Memory B cell (primary cell): ENCODE measurements around the gene F13B.
"Not testable (repeated sequence)": the region's sequence is repeated elsewhere in the genome, so short reads cannot be mapped to it uniquely, and the experiment has no call there.

Experiments used
- ATAC-seq: fragments of 150-1000 bp; cut with Tn5 transposase; 2 replicates; pipeline ENCODE4 v1.10.0; 2021; ENCODE audit warnings: low read depth, mild to moderate bottlenecking, moderate library complexity
- DNase-seq, 2 donors: peaks; one replicate each; pipeline ENCODE4 v3.0.0; 2022; ENCODE audit warnings: low spot score in 2 of 2
- H3K27ac Mint-ChIP-seq: one replicate; pipeline ENCODE4 v1.8.0; 2022; ENCODE audit warnings: mild to moderate bottlenecking, moderate library complexity, mixed read lengths
- H3K27me3 Mint-ChIP-seq: one replicate; pipeline ENCODE4 v1.8.0; 2022; ENCODE audit warnings: mixed read lengths
- H3K36me3 Mint-ChIP-seq: one replicate; pipeline ENCODE4 v1.8.0; 2022; ENCODE audit warnings: mild to moderate bottlenecking, mixed read lengths
- H3K4me1 Mint-ChIP-seq: one replicate; pipeline ENCODE4 v1.8.0; 2022; ENCODE audit warnings: mixed read lengths
- H3K4me3 Mint-ChIP-seq: one replicate; pipeline ENCODE4 v1.8.0; 2022; ENCODE audit warnings: mild to moderate bottlenecking, moderate library complexity, mixed read lengths
- H3K9me3 Mint-ChIP-seq: one replicate; pipeline ENCODE4 v1.8.0; 2022; ENCODE audit warnings: mixed read lengths

The F13B gene

GRCh38 chr1:197080323-197080722 is 13.3 kb upstream of the F13B start:
- H3K4me1 Mint-ChIP-seq = no peaks in the 10 kb centered on the region
- no peaks in the 10 kb centered on the region for H3K27me3 Mint-ChIP-seq
- no peak overlapping the region for H3K27ac Mint-ChIP-seq
- peaks cover 7% of the 10 kb centered on the region for H3K9me3 Mint-ChIP-seq
- ATAC-seq = no peak
- peaks cover 4% of the 10 kb centered on the region for H3K36me3 Mint-ChIP-seq
- DNase-seq = no peak
- H3K4me3 Mint-ChIP-seq = no peak overlapping the region

GRCh38 chr1:197076585-197076984 is 9.5 kb upstream of the F13B start:
- ATAC-seq (no peak), DNase-seq (no peak)
- peaks cover 4% of the 10 kb centered on the region for H3K36me3 Mint-ChIP-seq
- peaks cover 6% of the 10 kb centered on the region for H3K9me3 Mint-ChIP-seq
- no peak overlapping the region for H3K4me3 Mint-ChIP-seq
- H3K27ac Mint-ChIP-seq = no peak overlapping the region
- no peaks in the 10 kb centered on the region for H3K27me3 Mint-ChIP-seq
- H3K4me1 Mint-ChIP-seq = no peaks in the 10 kb centered on the region

- H3K36me3 Mint-ChIP-seq = no peaks in the 10 kb centered on the region
- H3K4me3 Mint-ChIP-seq = no peak overlapping the region
- no peak for DNase-seq
- no peaks in the 10 kb centered on the region for H3K27me3 Mint-ChIP-seq
- H3K4me1 Mint-ChIP-seq = no peaks in the 10 kb centered on the region
- no peak overlapping the region for H3K27ac Mint-ChIP-seq
- H3K9me3 Mint-ChIP-seq = no peaks in the 10 kb centered on the region
- ATAC-seq = no peak
Observed at GRCh38 chr1:197073978-197074377, 6.9 kb upstream of the F13B start.

- Mint-ChIP-seq H3K27me3 (no peaks in the 10 kb centered on the region), H3K9me3 (no peaks in the 10 kb centered on the region), H3K36me3 (no peaks in the 10 kb centered on the region), H3K4me3 (no peak overlapping the region), H3K27ac (no peak overlapping the region), H3K4me1 (no peaks in the 10 kb centered on the region)
- DNase-seq = no peak
- ATAC-seq = no peak
Observed at GRCh38 chr1:197067457-197067818, 378 bp upstream of the F13B start.

- no peaks in the 10 kb centered on the region for H3K36me3 Mint-ChIP-seq
- no peaks in the 10 kb centered on the region for H3K9me3 Mint-ChIP-seq
- H3K4me1 Mint-ChIP-seq = no peaks in the 10 kb centered on the region
- no peak overlapping the region for H3K4me3 Mint-ChIP-seq
- no peak for ATAC-seq
- peaks cover 1% of the 10 kb centered on the region for H3K27me3 Mint-ChIP-seq
- no peak for DNase-seq
- H3K27ac Mint-ChIP-seq = no peak overlapping the region
Observed at GRCh38 chr1:197066277-197066676, 783 bp downstream of the F13B start.

GRCh38 chr1:197065559-197065958 is 1.5 kb downstream of the F13B start:
- Mint-ChIP-seq H3K27ac (no peak overlapping the region), H3K36me3 (no peaks in the 10 kb centered on the region), H3K4me1 (no peaks in the 10 kb centered on the region), H3K9me3 (no peaks in the 10 kb centered on the region), H3K4me3 (no peak overlapping the region), H3K27me3 (peaks cover 1% of the 10 kb centered on the region)
- no peak for DNase-seq
- ATAC-seq = no peak

GRCh38 chr1:197063212-197063611 is 3.8 kb downstream of the F13B start:
- no peaks in the 10 kb centered on the region for H3K36me3 Mint-ChIP-seq

GRCh38 chr1:197062692-197063091 is 4.4 kb downstream of the F13B start:
- no peaks in the 10 kb centered on the region for H3K36me3 Mint-ChIP-seq
- no peak overlapping the region for H3K27ac Mint-ChIP-seq
- no peak for ATAC-seq
- no peaks in the 10 kb centered on the region for H3K4me1 Mint-ChIP-seq
- H3K27me3 Mint-ChIP-seq = peaks cover 1% of the 10 kb centered on the region
- H3K9me3 Mint-ChIP-seq = no peaks in the 10 kb centered on the region
- DNase-seq = no peak
- no peak overlapping the region for H3K4me3 Mint-ChIP-seq

More at GRCh38 chr1:197063212-197063611, 3.8 kb downstream of the F13B start:
- Mint-ChIP-seq H3K4me3 (no peak overlapping the region), H3K9me3 (no peaks in the 10 kb centered on the region), H3K4me1 (no peaks in the 10 kb centered on the region), H3K27me3 (peaks cover 1% of the 10 kb centered on the region), H3K27ac (no peak overlapping the region)
- ATAC-seq (no peak), DNase-seq (no peak)

GRCh38 chr1:197049100-197049499 is 18.0 kb downstream of the F13B start:
- Mint-ChIP-seq H3K27me3 (peaks cover 1% of the 10 kb centered on the region), H3K4me1 (no peaks in the 10 kb centered on the region), H3K27ac (no peak overlapping the region), H3K9me3 (peaks cover 5% of the 10 kb centered on the region), H3K4me3 (no peak overlapping the region), H3K36me3 (no peaks in the 10 kb centered on the region)
- no peak for ATAC-seq
- DNase-seq = no peak

GRCh38 chr1:197042676-197043341 is 24.3 kb downstream of the F13B start:
- Mint-ChIP-seq H3K4me3 (no peak overlapping the region), H3K27me3 (peaks cover 1% of the 10 kb centered on the region), H3K4me1 (no peaks in the 10 kb centered on the region), H3K36me3 (no peaks in the 10 kb centered on the region), H3K9me3 (no peaks in the 10 kb centered on the region), H3K27ac (no peak overlapping the region)
- ATAC-seq (no peak), DNase-seq (no peak)

GRCh38 chr1:197041486-197042353 is 25.3 kb downstream of the F13B start:
- Mint-ChIP-seq H3K4me1 (no peaks in the 10 kb centered on the region), H3K4me3 (no peak overlapping the region), H3K36me3 (no peaks in the 10 kb centered on the region), H3K27me3 (peaks cover 2% of the 10 kb centered on the region), H3K27ac (no peak overlapping the region), H3K9me3 (no peaks in the 10 kb centered on the region)
- ATAC-seq (no peak), DNase-seq (no peak)

GRCh38 chr1:197036861-197037260 is 30.2 kb downstream of the F13B start:
- H3K4me3 Mint-ChIP-seq = no peak overlapping the region
- no peaks in the 10 kb centered on the region for H3K9me3 Mint-ChIP-seq
- ATAC-seq (no peak), DNase-seq (no peak)
- H3K27ac Mint-ChIP-seq = no peak overlapping the region
- no peaks in the 10 kb centered on the region for H3K36me3 Mint-ChIP-seq
- peaks cover 3% of the 10 kb centered on the region for H3K27me3 Mint-ChIP-seq
- no peaks in the 10 kb centered on the region for H3K4me1 Mint-ChIP-seq

GRCh38 chr1:197034631-197035339 is 32.3 kb downstream of the F13B start:
- not testable (repeated sequence) for ATAC-seq, DNase-seq, H3K4me1 Mint-ChIP-seq

GRCh38 chr1:197029749-197030148 is 37.3 kb downstream of the F13B start:
- Mint-ChIP-seq H3K4me1 (no peaks in the 10 kb centered on the region), H3K36me3 (no peaks in the 10 kb centered on the region), H3K27ac (no peak overlapping the region), H3K27me3 (no peaks in the 10 kb centered on the region), H3K4me3 (no peak overlapping the region), H3K9me3 (no peaks in the 10 kb centered on the region)
- no peak for DNase-seq
- no peak for ATAC-seq

More at GRCh38 chr1:197034631-197035339, 32.3 kb downstream of the F13B start:
- not testable (repeated sequence) for H3K9me3 Mint-ChIP-seq, H3K27ac Mint-ChIP-seq, H3K4me3 Mint-ChIP-seq, H3K36me3 Mint-ChIP-seq, H3K27me3 Mint-ChIP-seq
